Measurements from ENCODE around the gene DOCK2. TPM values are rescaled to one million over a fixed set of nuclear protein-coding genes. Genes with fewer than 3 reads are reported as not detected.
A peak's percentile ranks its signal among the peaks of the same experiment; 100 is the strongest.

The DOCK2 gene
- total and polyA plus RNA-seq, 2 donors = 34.6 to 99.4 TPM

GRCh38 chr5:170056561-170057267 is 419.6 kb downstream of the DOCK2 start:
- no peaks in the 10 kb centered on the region for H3K9me3 ChIP-seq (ENCODE audit: control insufficient read depth in 2 of 2, insufficient read depth in 1 of 2, low read length in 1 of 2)
- no peak overlapping the region for H3K4me3 ChIP-seq (ENCODE audit: low read length in 2 of 2)
- H3K27ac ChIP-seq (ENCODE audit: low read depth in 1 of 2, low read length in 1 of 2) = no peak overlapping the region
- H3K36me3 ChIP-seq (ENCODE audit: control insufficient read depth in 2 of 2, insufficient read depth in 2 of 2, low read length in 1 of 2) = peaks cover 51 to 78% of the 10 kb centered on the region in 2 donors
- WGBS = 96% methylated on average over 11 of the region's 11 CpGs
- H3K4me1 ChIP-seq (ENCODE audit: control insufficient read depth in 2 of 2, insufficient read depth in 2 of 2, low read length in 2 of 2) = no peaks in the 10 kb centered on the region
- no peak for DNase-seq (ENCODE audit: low read depth in 6 of 9, low spot score in 9 of 9)
- H3K27me3 ChIP-seq (ENCODE audit: control insufficient read depth in 2 of 2, insufficient read depth in 1 of 2, low read length in 1 of 2) = no peaks in the 10 kb centered on the region

- no peaks in the 10 kb centered on the region for H3K4me1 ChIP-seq (ENCODE audit: control insufficient read depth in 2 of 2, insufficient read depth in 2 of 2, low read length in 2 of 2)
- no peaks in the 10 kb centered on the region for H3K9me3 ChIP-seq (ENCODE audit: control insufficient read depth in 2 of 2, insufficient read depth in 1 of 2, low read length in 1 of 2)
- WGBS = 97% methylated on average over 11 of the region's 11 CpGs
- no peak overlapping the region for H3K27ac ChIP-seq (ENCODE audit: low read depth in 1 of 2, low read length in 1 of 2)
- no peak for DNase-seq (ENCODE audit: low read depth in 6 of 9, low spot score in 9 of 9)
- H3K27me3 ChIP-seq (ENCODE audit: control insufficient read depth in 2 of 2, insufficient read depth in 1 of 2, low read length in 1 of 2) = no peaks in the 10 kb centered on the region
- H3K4me3 ChIP-seq (ENCODE audit: low read length in 2 of 2) = no peak overlapping the region
- H3K36me3 ChIP-seq (ENCODE audit: control insufficient read depth in 2 of 2, insufficient read depth in 2 of 2, low read length in 1 of 2) = peaks cover 51 to 72% of the 10 kb centered on the region in 2 donors
These were observed 420.2 kb downstream of the DOCK2 start for GRCh38 chr5:170057311-170057710.

DNA sequence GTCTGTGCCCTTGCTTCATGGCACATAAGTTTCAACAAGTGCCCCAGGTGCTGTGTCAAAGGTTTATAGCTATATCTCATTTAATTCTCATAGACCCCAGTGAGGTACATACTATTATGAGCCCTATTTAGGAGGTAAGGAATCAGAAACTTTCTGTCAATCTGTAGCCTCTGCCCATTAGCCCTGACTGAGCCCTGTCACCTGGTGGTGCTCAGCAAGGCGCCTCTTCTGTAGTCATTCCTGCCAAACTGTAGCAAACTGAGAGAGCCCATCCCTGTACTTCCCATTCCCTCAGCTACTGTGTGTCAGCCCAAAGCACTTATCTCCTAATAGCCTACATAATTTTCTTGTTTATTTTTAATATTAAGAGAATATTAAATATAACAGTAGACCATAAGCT is 422.1 kb downstream of the DOCK2 start:
- WGBS = 98% methylated on average over 1 of the region's 1 CpG
- no peak overlapping the region for H3K27ac ChIP-seq (ENCODE audit: low read depth in 1 of 2, low read length in 1 of 2)
- H3K4me3 ChIP-seq (ENCODE audit: low read length in 2 of 2) = no peak overlapping the region
- no peak for DNase-seq (ENCODE audit: low read depth in 6 of 9, low spot score in 9 of 9)
- H3K27me3 ChIP-seq (ENCODE audit: control insufficient read depth in 2 of 2, insufficient read depth in 1 of 2, low read length in 1 of 2) = no peaks in the 10 kb centered on the region
- peaks cover 53 to 70% of the 10 kb centered on the region in 2 donors for H3K36me3 ChIP-seq (ENCODE audit: control insufficient read depth in 2 of 2, insufficient read depth in 2 of 2, low read length in 1 of 2)
- no peaks in the 10 kb centered on the region for H3K4me1 ChIP-seq (ENCODE audit: control insufficient read depth in 2 of 2, insufficient read depth in 2 of 2, low read length in 2 of 2)
- no peaks in the 10 kb centered on the region for H3K9me3 ChIP-seq (ENCODE audit: control insufficient read depth in 2 of 2, insufficient read depth in 1 of 2, low read length in 1 of 2)

- no peak for DNase-seq (ENCODE audit: low read depth in 6 of 9, low spot score in 9 of 9)
These were observed 430.1 kb downstream of the DOCK2 start for GRCh38 chr5:170067152-170067551.

GRCh38 chr5:170067574-170068170 is 430.6 kb downstream of the DOCK2 start:
- no peak overlapping the region for H3K27ac ChIP-seq (ENCODE audit: low read depth in 1 of 2, low read length in 1 of 2)
- H3K4me3 ChIP-seq (ENCODE audit: low read length in 2 of 2) = no peak overlapping the region
- H3K36me3 ChIP-seq (ENCODE audit: control insufficient read depth in 2 of 2, insufficient read depth in 2 of 2, low read length in 1 of 2) = peaks cover 39 to 57% of the 10 kb centered on the region in 2 donors
- H3K27me3 ChIP-seq (ENCODE audit: control insufficient read depth in 2 of 2, insufficient read depth in 1 of 2, low read length in 1 of 2) = no peaks in the 10 kb centered on the region
- no peaks in the 10 kb centered on the region for H3K9me3 ChIP-seq (ENCODE audit: control insufficient read depth in 2 of 2, insufficient read depth in 1 of 2, low read length in 1 of 2)
- no peaks in the 10 kb centered on the region for H3K4me1 ChIP-seq (ENCODE audit: control insufficient read depth in 2 of 2, insufficient read depth in 2 of 2, low read length in 2 of 2)
- 95% methylated on average over 4 of the region's 4 CpGs for WGBS
- DNase-seq (ENCODE audit: low read depth in 6 of 9, low spot score in 9 of 9) = no peak

More at GRCh38 chr5:170067152-170067551, 430.1 kb downstream of the DOCK2 start:
- Histone ChIP-seq H3K4me3 (ENCODE audit: low read length in 2 of 2) (no peak overlapping the region), H3K9me3 (ENCODE audit: control insufficient read depth in 2 of 2, insufficient read depth in 1 of 2, low read length in 1 of 2) (no peaks in the 10 kb centered on the region), H3K36me3 (ENCODE audit: control insufficient read depth in 2 of 2, insufficient read depth in 2 of 2, low read length in 1 of 2) (peaks cover 42 to 57% of the 10 kb centered on the region in 2 donors), H3K4me1 (ENCODE audit: control insufficient read depth in 2 of 2, insufficient read depth in 2 of 2, low read length in 2 of 2) (no peaks in the 10 kb centered on the region), H3K27me3 (ENCODE audit: control insufficient read depth in 2 of 2, insufficient read depth in 1 of 2, low read length in 1 of 2) (no peaks in the 10 kb centered on the region), H3K27ac (ENCODE audit: low read depth in 1 of 2, low read length in 1 of 2) (no peak overlapping the region)

- Histone ChIP-seq H3K9me3 (ENCODE audit: control insufficient read depth in 2 of 2, insufficient read depth in 1 of 2, low read length in 1 of 2) (no peaks in the 10 kb centered on the region), H3K36me3 (ENCODE audit: control insufficient read depth in 2 of 2, insufficient read depth in 2 of 2, low read length in 1 of 2) (peaks cover 35 to 48% of the 10 kb centered on the region in 2 donors), H3K27ac (ENCODE audit: low read depth in 1 of 2, low read length in 1 of 2) (no peak overlapping the region), H3K27me3 (ENCODE audit: control insufficient read depth in 2 of 2, insufficient read depth in 1 of 2, low read length in 1 of 2) (no peaks in the 10 kb centered on the region), H3K4me1 (ENCODE audit: control insufficient read depth in 2 of 2, insufficient read depth in 2 of 2, low read length in 2 of 2) (no peaks in the 10 kb centered on the region), H3K4me3 (ENCODE audit: low read length in 2 of 2) (no peak overlapping the region)
- no peak for DNase-seq (ENCODE audit: low read depth in 6 of 9, low spot score in 9 of 9)
- WGBS = 99% methylated on average over 5 of the region's 5 CpGs
These were observed 432.4 kb downstream of the DOCK2 start for GRCh38 chr5:170069512-170069911.

- H3K27ac ChIP-seq (ENCODE audit: low read depth in 1 of 2, low read length in 1 of 2) = no peak overlapping the region
- H3K36me3 ChIP-seq (ENCODE audit: control insufficient read depth in 2 of 2, insufficient read depth in 2 of 2, low read length in 1 of 2) = peaks cover 42 to 61% of the 10 kb centered on the region in 2 donors
- peak in 1 of 9 donors; percentile 9 for DNase-seq (ENCODE audit: low read depth in 6 of 9, low spot score in 9 of 9)
- H3K9me3 ChIP-seq (ENCODE audit: control insufficient read depth in 2 of 2, insufficient read depth in 1 of 2, low read length in 1 of 2) = no peaks in the 10 kb centered on the region
- H3K4me1 ChIP-seq (ENCODE audit: control insufficient read depth in 2 of 2, insufficient read depth in 2 of 2, low read length in 2 of 2) = no peaks in the 10 kb centered on the region
- H3K4me3 ChIP-seq (ENCODE audit: low read length in 2 of 2) = no peak overlapping the region
- WGBS = 96% methylated on average over 14 of the region's 14 CpGs
- no peaks in the 10 kb centered on the region for H3K27me3 ChIP-seq (ENCODE audit: control insufficient read depth in 2 of 2, insufficient read depth in 1 of 2, low read length in 1 of 2)
These were observed 433.7 kb downstream of the DOCK2 start for GRCh38 chr5:170070556-170071412.

- no peak overlapping the region for H3K27ac ChIP-seq (ENCODE audit: low read depth in 1 of 2, low read length in 1 of 2)
- H3K27me3 ChIP-seq (ENCODE audit: control insufficient read depth in 2 of 2, insufficient read depth in 1 of 2, low read length in 1 of 2) = no peaks in the 10 kb centered on the region
- 97% methylated on average over 2 of the region's 2 CpGs for WGBS
- no peaks in the 10 kb centered on the region for H3K9me3 ChIP-seq (ENCODE audit: control insufficient read depth in 2 of 2, insufficient read depth in 1 of 2, low read length in 1 of 2)
- DNase-seq (ENCODE audit: low read depth in 6 of 9, low spot score in 9 of 9) = no peak
- H3K36me3 ChIP-seq (ENCODE audit: control insufficient read depth in 2 of 2, insufficient read depth in 2 of 2, low read length in 1 of 2) = peaks cover 51 to 66% of the 10 kb centered on the region in 2 donors
- no peak overlapping the region for H3K4me3 ChIP-seq (ENCODE audit: low read length in 2 of 2)
- no peaks in the 10 kb centered on the region for H3K4me1 ChIP-seq (ENCODE audit: control insufficient read depth in 2 of 2, insufficient read depth in 2 of 2, low read length in 2 of 2)
These were observed 434.7 kb downstream of the DOCK2 start for GRCh38 chr5:170071748-170072147.

DNA sequence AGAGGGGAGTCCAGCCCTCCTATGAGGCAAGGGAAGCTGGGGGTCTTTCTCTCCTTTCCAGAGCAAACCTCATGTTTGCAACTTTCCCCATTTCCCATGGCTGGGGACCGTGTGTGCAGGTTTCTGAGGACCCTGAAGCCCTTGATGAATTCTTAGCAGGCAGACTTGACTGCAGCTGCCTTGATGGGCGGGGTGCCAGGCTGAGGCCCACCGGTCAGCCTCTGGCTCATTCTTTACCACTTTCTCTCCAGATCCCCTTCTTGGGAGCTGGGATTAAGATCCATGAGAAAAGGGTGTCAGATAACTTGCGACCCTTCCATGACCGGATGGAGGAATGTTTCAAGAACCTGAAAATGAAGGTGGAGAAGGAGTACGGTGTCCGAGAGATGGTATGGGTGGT is 438.6 kb downstream of the DOCK2 start:
- no peak overlapping the region for H3K4me3 ChIP-seq (ENCODE audit: low read length in 2 of 2)
- no peaks in the 10 kb centered on the region for H3K4me1 ChIP-seq (ENCODE audit: control insufficient read depth in 2 of 2, insufficient read depth in 2 of 2, low read length in 2 of 2)
- DNase-seq (ENCODE audit: low read depth in 6 of 9, low spot score in 9 of 9) = no peak
- peaks cover 0 to 4% of the 10 kb centered on the region in 2 donors for H3K9me3 ChIP-seq (ENCODE audit: control insufficient read depth in 2 of 2, insufficient read depth in 1 of 2, low read length in 1 of 2)
- no peak overlapping the region for H3K27ac ChIP-seq (ENCODE audit: low read depth in 1 of 2, low read length in 1 of 2)
- H3K27me3 ChIP-seq (ENCODE audit: control insufficient read depth in 2 of 2, insufficient read depth in 1 of 2, low read length in 1 of 2) = no peaks in the 10 kb centered on the region
- H3K36me3 ChIP-seq (ENCODE audit: control insufficient read depth in 2 of 2, insufficient read depth in 2 of 2, low read length in 1 of 2) = peaks cover 60 to 61% of the 10 kb centered on the region in 2 donors
- WGBS = 97% methylated on average over 7 of the region's 7 CpGs

Data from thymus (tissue), 11 donors.